SW480 (cell line): ENCODE measurements around the gene TMEM52B.

Experiments
- DNase-seq: peaks from one replicate; pipeline ENCODE4 v3.0.0-alpha.2; 2016; ENCODE audit warnings: low spot score

TMEM52B gene

GRCh38 chr12:10178821-10179220, at the start of gene TMEM52B:
TMEM52B (plus strand) TSS chr12:10179032; CDS start chr12:10179575, 543 bp downstream.
- DNase-seq: no peak

GRCh38 chr12:10130042-10130441, 48.8 kb upstream of the TMEM52B start, which contains the start of gene CLEC7A:
CLEC7A (minus strand) TSS chr12:10130199; CDS start chr12:10130082, 117 bp downstream.
- no peak for DNase-seq

GRCh38 chr12:10131111-10131690, 47.6 kb upstream of the TMEM52B start:
- DNase-seq: no peak

- no peak for DNase-seq
Measured at GRCh38 chr12:10132850-10133370, 45.9 kb upstream of the TMEM52B start.

GRCh38 chr12:10135126-10135525, 43.7 kb upstream of the TMEM52B start:
- no peak for DNase-seq

- DNase-seq: no peak
Measured at GRCh38 chr12:10136637-10137205, 42.1 kb upstream of the TMEM52B start.

GRCh38 chr12:10140001-10140400, 38.8 kb upstream of the TMEM52B start:
- peak; percentile 65 for DNase-seq

GRCh38 chr12:10142976-10143589, 35.7 kb upstream of the TMEM52B start:
- no peak for DNase-seq

- no peak for DNase-seq
Measured at GRCh38 chr12:10147714-10148403, 31.0 kb upstream of the TMEM52B start.

GRCh38 chr12:10151621-10152020, 27.2 kb upstream of the TMEM52B start:
- DNase-seq: no peak

GRCh38 chr12:10153271-10154144, 25.3 kb upstream of the TMEM52B start:
- DNase-seq: peak; percentile 71

GRCh38 chr12:10154145-10154496, 24.7 kb upstream of the TMEM52B start:
- DNase-seq: no peak

GRCh38 chr12:10155966-10156365, 22.9 kb upstream of the TMEM52B start:
- DNase-seq: no peak

- DNase-seq: no peak
Measured at GRCh38 chr12:10158406-10158805, 20.4 kb upstream of the TMEM52B start.

GRCh38 chr12:10159280-10159679, 19.6 kb upstream of the TMEM52B start:
- DNase-seq: no peak

- no peak for DNase-seq
Measured at GRCh38 chr12:10160617-10161385, 18.0 kb upstream of the TMEM52B start.

- no peak for DNase-seq
Measured at GRCh38 chr12:10163084-10163483, 15.7 kb upstream of the TMEM52B start.

GRCh38 chr12:10165421-10165820, 13.4 kb upstream of the TMEM52B start:
- DNase-seq: no peak

GRCh38 chr12:10167599-10167998, 11.2 kb upstream of the TMEM52B start:
- peak; percentile 30 for DNase-seq

- no peak for DNase-seq
Measured at GRCh38 chr12:10169104-10169503, 9.7 kb upstream of the TMEM52B start.

- DNase-seq: no peak
Measured at GRCh38 chr12:10170216-10170615, 8.6 kb upstream of the TMEM52B start.
